ENCODE measurements around the gene CTDSPL2.
A peak's percentile ranks its signal among the peaks of the same experiment; 100 is the strongest.
"Not testable (repeated sequence)": the region's sequence is repeated elsewhere in the genome, so short reads cannot be mapped to it uniquely, and the experiment has no call there.

CTDSPL2 gene

GRCh38 chr15:44537735-44538240, 110.4 kb downstream of the CTDSPL2 start:
- no peak for DNase-seq (ENCODE audit: low read depth in 3 of 3)

GRCh38 chr15:44541282-44541958, 114.0 kb downstream of the CTDSPL2 start:
- no peak for DNase-seq (ENCODE audit: low read depth in 3 of 3)

DNA sequence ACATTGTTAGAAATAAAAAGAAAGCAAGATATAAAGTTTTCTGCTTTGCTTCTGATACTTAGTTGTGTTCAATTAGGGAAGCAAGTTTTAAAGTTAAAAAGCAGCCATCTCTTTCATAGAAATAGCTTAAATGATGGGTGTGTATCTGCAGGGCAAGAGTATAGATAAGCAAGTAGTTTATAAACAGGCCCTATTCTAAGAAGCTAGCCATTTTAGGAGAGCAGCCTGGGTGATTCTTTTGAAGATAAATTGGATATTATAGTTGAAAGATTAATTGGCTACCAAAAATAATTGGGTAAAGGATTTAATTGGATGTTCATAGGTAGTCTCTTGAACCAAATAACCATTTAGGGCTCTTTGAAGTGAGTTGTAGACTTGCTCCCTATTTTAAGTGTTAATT, 115.2 kb downstream of the CTDSPL2 start:
- DNase-seq (ENCODE audit: low read depth in 3 of 3), result no peak

- DNase-seq (ENCODE audit: low read depth in 3 of 3), result not testable (repeated sequence)
Measured at GRCh38 chr15:44544745-44545144, 117.3 kb downstream of the CTDSPL2 start.

- peak; percentile 26 to 46 (median 29) for DNase-seq (ENCODE audit: low read depth in 3 of 3)
Measured at GRCh38 chr15:44545913-44546802, 118.7 kb downstream of the CTDSPL2 start.

DNA sequence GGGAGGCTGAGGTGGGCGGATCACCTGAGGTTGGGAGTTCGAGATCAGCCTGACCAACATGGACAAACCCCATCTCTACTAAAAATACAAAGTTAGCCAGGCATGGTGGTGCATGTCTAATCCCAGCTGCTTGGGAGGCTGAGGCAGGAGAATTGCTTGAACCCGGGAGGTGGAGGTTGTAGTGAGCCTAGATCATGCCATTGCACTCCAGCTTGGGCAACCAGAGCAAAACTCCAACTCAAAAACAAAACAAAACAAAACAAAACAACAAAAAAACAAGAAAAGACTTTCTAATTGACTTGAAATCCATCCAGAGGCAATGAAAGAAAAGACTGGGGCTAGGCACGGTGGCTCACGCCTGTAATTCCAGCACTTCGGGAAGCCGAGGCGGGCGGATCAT, 121.7 kb downstream of the CTDSPL2 start:
- DNase-seq (ENCODE audit: low read depth in 3 of 3), result not testable (repeated sequence)

DNA sequence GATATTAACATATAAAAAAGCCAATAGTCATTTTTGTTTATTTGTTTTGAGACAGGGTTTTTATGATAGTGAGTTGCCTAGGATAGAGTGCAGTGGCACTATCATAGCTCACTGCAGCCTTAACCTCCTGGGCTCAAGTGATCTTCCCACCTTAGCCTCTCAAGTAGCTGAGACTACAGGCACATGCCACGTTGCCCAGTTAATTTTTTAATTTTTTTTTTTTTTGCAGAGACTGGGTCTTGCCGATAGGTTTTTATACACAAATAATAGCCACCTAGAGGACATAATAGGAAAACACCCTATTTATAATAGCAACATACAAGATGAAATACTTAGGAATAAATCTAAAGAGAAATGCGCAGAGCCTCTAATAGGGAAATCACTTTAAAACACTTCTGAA, 122.8 kb downstream of the CTDSPL2 start:
- DNase-seq (ENCODE audit: low read depth in 3 of 3), result no peak

GRCh38 chr15:44550734-44551133, 123.3 kb downstream of the CTDSPL2 start:
- no peak for DNase-seq (ENCODE audit: low read depth in 3 of 3)

GRCh38 chr15:44554934-44555723, 127.7 kb downstream of the CTDSPL2 start:
- no peak for DNase-seq (ENCODE audit: low read depth in 3 of 3)

DNA sequence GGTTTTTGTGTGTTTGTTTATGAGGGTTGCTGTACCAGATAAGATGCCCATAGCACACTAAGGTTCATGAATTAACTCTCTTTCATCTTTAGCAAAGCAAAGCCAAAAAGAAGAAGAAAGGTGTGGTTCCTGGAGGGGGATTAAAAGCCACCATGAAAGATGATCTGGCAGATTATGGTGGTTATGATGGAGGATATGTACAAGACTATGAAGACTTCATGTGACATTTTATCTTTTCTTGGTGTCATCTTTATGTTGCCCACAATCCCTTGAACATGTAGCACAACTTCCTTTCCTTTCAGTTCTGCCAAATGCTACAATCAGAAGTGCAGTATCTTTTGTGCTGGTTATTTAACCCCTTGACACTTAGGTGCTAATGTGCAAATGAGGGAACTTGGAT, 133.5 kb downstream of the CTDSPL2 start:
- not testable (repeated sequence) for DNase-seq (ENCODE audit: low read depth in 3 of 3)

DNA sequence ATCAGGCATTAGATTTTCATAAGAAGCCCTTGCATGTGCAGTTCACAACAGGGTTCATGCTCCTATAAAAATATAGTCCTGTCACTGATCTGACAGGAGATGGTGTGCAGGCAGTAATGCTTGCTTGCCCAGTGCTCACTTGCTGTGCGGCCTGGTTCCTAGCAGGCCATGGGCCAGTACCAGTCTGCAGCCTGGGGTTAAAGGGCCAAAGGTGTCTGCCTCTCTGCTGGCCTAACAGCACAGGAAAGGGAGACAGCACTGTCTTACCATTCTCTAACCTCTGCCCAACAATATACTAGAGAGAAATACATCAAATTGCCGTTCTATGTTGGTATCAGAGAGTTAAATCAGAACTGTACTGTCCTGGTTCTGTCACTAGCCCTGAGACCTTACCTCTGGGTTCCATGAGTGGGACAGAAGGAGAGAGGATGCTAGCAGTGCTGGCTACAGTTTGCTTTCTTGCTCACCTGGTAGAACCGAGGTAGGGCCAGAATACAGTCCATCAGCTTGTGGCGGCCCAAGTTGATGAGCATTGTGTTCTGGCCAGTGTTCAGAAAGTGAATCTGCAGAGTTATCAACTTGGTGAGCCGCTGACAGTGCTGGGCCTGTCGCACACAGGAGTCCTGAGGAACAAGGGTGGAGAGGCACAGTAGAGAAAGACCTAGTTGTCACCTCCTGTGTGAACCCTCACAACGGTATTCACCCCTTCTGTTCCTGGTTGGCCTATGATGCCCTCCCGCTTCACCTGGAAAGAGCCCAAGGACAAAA, 138.1 kb downstream of the CTDSPL2 start:
- no peak for DNase-seq (ENCODE audit: low read depth in 3 of 3)

DNA sequence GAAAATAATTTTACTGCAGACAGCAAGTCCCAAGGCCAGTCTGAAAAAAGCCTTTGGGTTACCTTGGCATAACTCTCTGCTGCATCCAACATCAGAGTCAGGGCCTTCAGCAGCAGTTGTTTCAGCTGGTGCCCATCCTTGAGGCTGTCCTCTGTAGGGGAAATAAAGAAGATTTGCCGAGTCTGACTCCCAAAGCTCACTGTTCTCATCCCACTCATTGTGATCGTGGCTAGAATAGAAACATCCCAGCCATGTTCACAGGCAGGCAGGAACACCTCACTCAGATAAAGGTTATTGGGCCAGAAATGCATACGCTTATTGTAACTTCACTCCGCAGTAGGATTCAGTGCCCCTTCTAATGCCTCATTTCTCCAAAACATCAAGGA, 138.7 kb downstream of the CTDSPL2 start:
- no peak for DNase-seq (ENCODE audit: low read depth in 3 of 3)

- no peak for DNase-seq (ENCODE audit: low read depth in 3 of 3)
Measured at GRCh38 chr15:44568338-44568737, 140.9 kb downstream of the CTDSPL2 start.

GRCh38 chr15:44569316-44569715, 141.9 kb downstream of the CTDSPL2 start:
- DNase-seq (ENCODE audit: low read depth in 3 of 3), result no peak

DNA sequence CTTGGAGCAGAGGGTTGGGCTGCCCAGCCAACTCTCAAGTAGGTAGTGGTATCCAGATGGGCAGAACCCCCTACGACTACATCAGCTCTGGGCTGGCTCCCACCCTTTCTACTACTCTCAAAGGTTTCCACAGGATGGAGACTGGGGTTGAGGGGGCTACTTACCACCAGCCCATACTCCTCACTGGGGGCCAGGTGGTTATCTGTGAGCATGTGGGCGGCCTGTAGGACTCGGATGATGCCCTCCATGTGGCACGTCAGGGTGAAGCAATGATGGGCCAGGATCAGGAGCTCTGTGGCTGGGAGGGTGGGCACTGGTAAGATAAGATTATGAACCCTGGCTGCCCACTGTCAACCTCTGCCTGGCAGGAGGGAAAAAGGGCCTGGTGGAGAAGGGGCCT, 142.9 kb downstream of the CTDSPL2 start:
- no peak for DNase-seq (ENCODE audit: low read depth in 3 of 3)

DNA sequence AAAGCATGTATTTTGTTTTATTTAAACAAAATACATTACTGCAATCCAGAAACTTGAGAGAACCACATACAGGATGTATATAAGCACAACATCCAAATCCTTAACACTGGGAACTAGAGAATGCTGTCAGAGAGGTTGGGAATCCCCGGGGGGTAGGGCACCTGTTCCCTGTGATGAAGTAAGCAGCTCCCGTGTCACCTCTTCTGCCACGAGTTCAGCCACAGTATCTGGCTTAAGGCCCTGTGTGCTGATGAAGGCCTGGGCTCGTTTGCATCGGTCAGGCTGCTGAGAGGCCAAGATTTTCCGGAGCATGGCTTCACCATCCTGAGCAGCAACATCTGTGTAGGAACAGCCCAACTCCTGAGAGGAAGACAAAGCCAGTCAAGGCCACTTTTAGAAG, 146.0 kb downstream of the CTDSPL2 start:
- DNase-seq (ENCODE audit: low read depth in 3 of 3), result no peak

- DNase-seq (ENCODE audit: low read depth in 3 of 3), result no peak
Measured at GRCh38 chr15:44574734-44575133, 147.3 kb downstream of the CTDSPL2 start.

All from stimulated activated CD4-positive, alpha-beta T cell treated with anti-CD3 and anti-CD28 coated beads, TNF-alpha, amount 100 ng/mL, for 48 hours (primary cell).